Fibroblast of lung (primary cell): ENCODE results near the gene HRCT1.

Experiments
- CTCF ChIP-seq, 2 donors: IDR thresholded peaks in 1 of 2; conservative IDR thresholded peaks in 1 of 2; 1 replicate in 1 of 2; 2 replicates in 1 of 2; pipeline ENCODE4 v1.5.1; 2011 to 2012; ENCODE audit warnings: low read length in 2 of 2, control low read depth in 1 of 2, inconsistent platforms in 1 of 2, low read depth in 1 of 2, mild to moderate bottlenecking in 1 of 2
- EZH2 ChIP-seq: IDR thresholded peaks from 2 replicates; pipeline ENCODE4 v1.5.1; 2012; ENCODE audit warnings: low read length, control low read depth, mild to moderate bottlenecking; ENCODE audit errors: missing control alignments

- TF ChIP-seq CTCF (conservative IDR thresholded peaks at IDR 0.05 in 1 of 2, IDR thresholded peaks at IDR 0.05 in 1 of 2; ENCODE audit: low read depth in 1 of 2, low read length in 2 of 2) (no peak), EZH2 (no peak)
Measured at GRCh38 chr9:35930521-35930920, 24.5 kb downstream of the HRCT1 start.
